Fibroblast of lung (primary cell): ENCODE data around the gene MYO3B. TPM values are rescaled to one million over a fixed set of nuclear protein-coding genes. Genes with fewer than 3 reads are reported as not detected.

Experiments used
- DNase-seq, 2 donors: peaks; one replicate each; pipeline versions ENCODE4 v3.0.0 to v3.0.0-alpha.2; 2010; ENCODE audit warnings: low read depth in 2 of 2
- H2AFZ ChIP-seq: 2 replicates; pipeline ENCODE4 v1.5.1; 2012; ENCODE audit warnings: low read length, control low read depth, inconsistent platforms
- H3K27ac ChIP-seq: 2 replicates; pipeline ENCODE4 v1.5.1; 2011; ENCODE audit warnings: low read length, control low read depth; ENCODE audit not compliant: insufficient read depth
- H3K27me3 ChIP-seq: 2 replicates; pipeline ENCODE4 v1.5.1; 2011; ENCODE audit warnings: mild to moderate bottlenecking, low read length; ENCODE audit not compliant: control insufficient read depth, insufficient read depth
- H3K36me3 ChIP-seq: 2 replicates; pipeline ENCODE4 v1.5.1; 2011; ENCODE audit warnings: low read length; ENCODE audit not compliant: control insufficient read depth, insufficient read depth
- H3K4me1 ChIP-seq: 2 replicates; pipeline ENCODE4 v1.5.1; 2011; ENCODE audit warnings: low read length; ENCODE audit not compliant: control insufficient read depth, insufficient read depth; ENCODE audit errors: extremely low read depth
- H3K4me2 ChIP-seq: 2 replicates; pipeline ENCODE4 v1.5.1; 2011; ENCODE audit warnings: low read length, control low read depth; ENCODE audit not compliant: insufficient read depth; ENCODE audit errors: extremely low read depth
- H3K4me3 ChIP-seq, 4 experiments: fragments of 200-600 bp in 1 of 4; sonication (generic) in 1 of 4; replicated peaks in 1 of 4; 2 replicates each; pipeline ENCODE4 v1.5.1; 2011 to 2016; ENCODE audit warnings: low read length in 4 of 4, low read depth in 3 of 4, mild to moderate bottlenecking in 3 of 4, control low read depth in 2 of 4, inconsistent platforms in 1 of 4, mixed read lengths in 1 of 4; ENCODE audit not compliant: insufficient read depth in 1 of 4; ENCODE audit errors: control extremely low read depth in 1 of 4
- H3K79me2 ChIP-seq: 2 replicates; pipeline ENCODE4 v1.5.1; 2012; ENCODE audit warnings: mild to moderate bottlenecking, low read length, inconsistent platforms; ENCODE audit not compliant: control insufficient read depth, insufficient read depth
- H3K9ac ChIP-seq: 2 replicates; pipeline ENCODE4 v1.5.1; 2011; ENCODE audit warnings: mild to moderate bottlenecking, low read length, control low read depth; ENCODE audit not compliant: insufficient read depth
- H3K9me3 ChIP-seq: 2 replicates; pipeline ENCODE4 v1.5.1; 2012; ENCODE audit warnings: low read depth, low read length; ENCODE audit not compliant: control insufficient read depth, insufficient read depth
- H4K20me1 ChIP-seq: 2 replicates; pipeline ENCODE4 v1.5.1; 2011; ENCODE audit warnings: low read length; ENCODE audit not compliant: control insufficient read depth, insufficient read depth; ENCODE audit errors: extremely low read depth
- EZH2 ChIP-seq: IDR thresholded peaks from 2 replicates; pipeline ENCODE4 v1.5.1; 2012; ENCODE audit warnings: low read length, control low read depth, mild to moderate bottlenecking; ENCODE audit errors: missing control alignments
- polyA plus RNA-seq, 2 donors: library from polyadenylated mRNA; depleted of rRNA in 1 of 2; stranded (reverse) in 1 of 2; unstranded in 1 of 2; fragments of >200 nt; gene quantifications; 2 replicates each; pipeline ENCODE4 v1.2.1, GENCODE V29; 2011 to 2012; ENCODE audit warnings: missing spikeins in 1 of 2
- total RNA-seq: library from RNA; depleted of rRNA; stranded (reverse); fragments of >200 nt; gene quantifications from 2 replicates; pipeline ENCODE4 v1.2.1, GENCODE V29; 2014
- TF ChIP-seq, protein P1 (sequence below), 2 donors: IDR thresholded peaks in 1 of 2; conservative IDR thresholded peaks in 1 of 2; 1 replicate in 1 of 2; 2 replicates in 1 of 2; pipeline ENCODE4 v1.5.1; 2011 to 2012; ENCODE audit warnings: low read length in 2 of 2, control low read depth in 1 of 2, inconsistent platforms in 1 of 2, low read depth in 1 of 2, mild to moderate bottlenecking in 1 of 2

MYO3B gene
- total and polyA plus RNA-seq, 2 donors (not counting 1 experiment from before 2014, with no cell fraction given), result 0.06 to 0.50 TPM

DNA sequence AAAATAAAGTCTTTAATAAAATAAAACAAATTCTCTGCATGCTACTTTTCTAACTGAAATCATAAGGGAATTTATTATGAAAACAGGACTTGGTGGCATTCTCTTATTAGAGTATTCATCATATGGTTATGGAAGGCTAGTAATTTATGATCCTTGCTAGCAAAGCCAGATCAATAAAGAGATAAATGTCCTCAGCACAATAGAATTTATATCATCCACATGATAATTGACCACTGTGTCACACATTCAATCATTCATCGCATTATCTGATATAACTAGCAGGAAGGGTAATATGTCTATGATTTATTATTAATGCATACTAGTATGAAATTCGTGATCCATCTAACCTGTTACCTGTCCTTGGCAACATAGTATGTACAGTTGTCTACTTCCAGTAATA is 175.8 kb downstream of the MYO3B start:
- Histone ChIP-seq H3K4me1 (no peaks in the 10 kb centered on the region), H4K20me1 (no peaks in the 10 kb centered on the region), H3K27me3 (no peaks in the 10 kb centered on the region), H3K36me3 (no peaks in the 10 kb centered on the region), H2AFZ (no peak overlapping the region), H3K4me2 (no peak overlapping the region), H3K79me2 (no peaks in the 10 kb centered on the region), H3K4me3 (no peak overlapping the region), H3K27ac (no peak overlapping the region), H3K9ac (no peak overlapping the region), H3K9me3 (no peaks in the 10 kb centered on the region)
- TF ChIP-seq, protein P1, sequence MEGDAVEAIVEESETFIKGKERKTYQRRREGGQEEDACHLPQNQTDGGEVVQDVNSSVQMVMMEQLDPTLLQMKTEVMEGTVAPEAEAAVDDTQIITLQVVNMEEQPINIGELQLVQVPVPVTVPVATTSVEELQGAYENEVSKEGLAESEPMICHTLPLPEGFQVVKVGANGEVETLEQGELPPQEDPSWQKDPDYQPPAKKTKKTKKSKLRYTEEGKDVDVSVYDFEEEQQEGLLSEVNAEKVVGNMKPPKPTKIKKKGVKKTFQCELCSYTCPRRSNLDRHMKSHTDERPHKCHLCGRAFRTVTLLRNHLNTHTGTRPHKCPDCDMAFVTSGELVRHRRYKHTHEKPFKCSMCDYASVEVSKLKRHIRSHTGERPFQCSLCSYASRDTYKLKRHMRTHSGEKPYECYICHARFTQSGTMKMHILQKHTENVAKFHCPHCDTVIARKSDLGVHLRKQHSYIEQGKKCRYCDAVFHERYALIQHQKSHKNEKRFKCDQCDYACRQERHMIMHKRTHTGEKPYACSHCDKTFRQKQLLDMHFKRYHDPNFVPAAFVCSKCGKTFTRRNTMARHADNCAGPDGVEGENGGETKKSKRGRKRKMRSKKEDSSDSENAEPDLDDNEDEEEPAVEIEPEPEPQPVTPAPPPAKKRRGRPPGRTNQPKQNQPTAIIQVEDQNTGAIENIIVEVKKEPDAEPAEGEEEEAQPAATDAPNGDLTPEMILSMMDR (conservative IDR thresholded peaks at IDR 0.05 in 1 of 2, IDR thresholded peaks at IDR 0.05 in 1 of 2; ENCODE audit: low read depth in 1 of 2, low read length in 2 of 2), result no peak
- no peak for TF ChIP-seq EZH2
- no peak for DNase-seq

DNA sequence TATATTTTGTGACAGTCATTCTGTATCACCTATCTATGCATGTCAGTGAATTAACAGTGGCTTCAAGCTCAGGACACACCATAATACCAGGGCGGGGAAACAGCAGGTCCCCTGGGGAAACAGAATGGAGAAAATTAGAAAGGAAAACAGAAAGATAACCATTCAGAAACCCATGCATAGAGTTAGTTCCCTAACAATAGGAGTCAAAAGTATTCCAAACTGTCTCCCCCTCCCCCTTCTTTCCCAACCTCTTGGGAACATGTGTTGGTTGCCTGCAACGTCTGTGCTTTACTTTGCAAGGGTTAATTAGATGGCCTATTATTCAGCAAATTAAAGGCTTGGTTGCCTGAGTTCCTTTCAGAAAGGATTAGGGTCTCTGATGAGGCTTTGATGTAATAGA is 176.4 kb downstream of the MYO3B start:
- Histone ChIP-seq H3K27me3 (no peaks in the 10 kb centered on the region), H3K4me1 (no peaks in the 10 kb centered on the region), H2AFZ (no peak overlapping the region), H3K9me3 (no peaks in the 10 kb centered on the region), H4K20me1 (no peaks in the 10 kb centered on the region), H3K9ac (no peak overlapping the region), H3K4me2 (no peak overlapping the region), H3K4me3 (no peak overlapping the region), H3K27ac (no peak overlapping the region), H3K36me3 (no peaks in the 10 kb centered on the region), H3K79me2 (no peaks in the 10 kb centered on the region)
- no peak for DNase-seq
- TF ChIP-seq, protein P1 (conservative IDR thresholded peaks at IDR 0.05 in 1 of 2, IDR thresholded peaks at IDR 0.05 in 1 of 2; ENCODE audit: low read depth in 1 of 2, low read length in 2 of 2), result no peak
- TF ChIP-seq EZH2, result no peak

DNA sequence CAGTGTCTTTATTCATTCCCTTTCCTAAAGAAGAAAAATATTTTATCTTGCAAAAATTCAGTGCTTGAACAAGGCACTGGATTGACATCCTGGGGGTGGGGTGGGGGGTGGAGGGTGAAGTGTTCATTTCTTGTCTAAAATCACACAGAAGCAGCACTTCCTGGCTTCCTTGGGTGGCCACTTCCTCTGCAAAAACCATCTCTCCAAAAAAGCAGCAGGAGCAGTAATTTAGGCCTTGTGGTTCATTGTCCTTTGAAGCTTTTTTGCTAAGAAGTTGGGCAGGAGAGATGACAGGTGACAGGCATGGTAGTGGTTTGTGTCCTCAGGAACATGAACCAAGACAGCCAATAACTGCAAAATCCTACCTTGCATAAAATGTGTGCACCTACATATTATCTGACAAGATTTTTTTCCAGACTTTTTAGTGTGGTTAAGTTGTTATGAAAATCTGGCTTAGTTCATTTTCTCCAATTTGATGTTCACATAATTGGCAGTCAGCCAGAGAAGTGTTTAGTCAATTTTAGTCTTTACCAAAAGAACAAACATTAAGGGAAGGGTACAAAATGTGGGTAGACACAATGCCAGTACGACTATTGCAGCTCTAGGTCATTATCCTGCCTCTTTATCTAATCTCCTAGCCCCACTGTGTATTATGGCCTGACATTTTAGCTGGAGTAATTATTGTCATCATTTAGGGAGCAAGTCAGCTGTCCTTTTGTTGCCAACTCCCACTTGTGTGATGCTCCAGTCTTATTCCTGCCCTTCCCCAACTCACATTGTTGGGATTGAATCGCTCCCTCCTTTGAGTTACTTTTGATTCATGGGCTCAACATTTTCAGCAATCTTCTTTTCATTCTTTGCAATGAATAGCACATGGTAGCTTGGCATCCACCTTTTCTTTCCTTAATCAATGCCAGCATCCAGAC is 177.2 kb downstream of the MYO3B start:
- Histone ChIP-seq H3K4me1 (no peaks in the 10 kb centered on the region), H3K27ac (no peak overlapping the region), H3K27me3 (no peaks in the 10 kb centered on the region), H4K20me1 (no peaks in the 10 kb centered on the region), H3K9me3 (no peaks in the 10 kb centered on the region), H3K79me2 (no peaks in the 10 kb centered on the region), H2AFZ (no peak overlapping the region), H3K4me3 (no peak overlapping the region), H3K36me3 (no peaks in the 10 kb centered on the region), H3K4me2 (no peak overlapping the region), H3K9ac (no peak overlapping the region)
- no peak for DNase-seq
- TF ChIP-seq, protein P1 (conservative IDR thresholded peaks at IDR 0.05 in 1 of 2, IDR thresholded peaks at IDR 0.05 in 1 of 2; ENCODE audit: low read depth in 1 of 2, low read length in 2 of 2), result no peak
- no peak for TF ChIP-seq EZH2
